ENCODE results near the gene DNM3.

The DNM3 gene

DNA sequence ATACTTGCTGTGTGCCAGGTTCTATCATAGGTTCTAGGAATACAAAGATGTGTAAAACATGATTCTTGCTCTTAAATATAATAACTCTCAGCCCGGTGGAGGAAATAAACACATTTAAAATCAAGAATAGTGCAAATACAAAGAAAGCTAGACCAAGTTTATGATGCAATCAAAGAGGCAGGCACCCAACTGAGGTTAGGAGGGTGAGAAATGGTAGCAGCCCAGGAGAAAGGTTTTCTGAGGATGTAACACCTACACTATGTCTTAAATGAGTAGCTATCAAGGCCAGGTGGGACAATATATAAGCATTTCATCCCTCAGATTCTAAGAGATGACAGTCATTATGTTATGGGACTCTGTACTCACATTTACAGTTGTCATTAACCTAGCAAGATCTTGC, 612.3 kb downstream of the DNM3 start:
- Histone ChIP-seq H3K9me3 (ENCODE audit: control insufficient read depth, low read length) (no peaks in the 10 kb centered on the region), H2AK5ac (ENCODE audit: low read length, severe bottlenecking) (no peak overlapping the region), H3K14ac (ENCODE audit: low read length in 2 of 2) (no peak overlapping the region), H3K9ac (ENCODE audit: low read length) (no peak overlapping the region), H2BK12ac (ENCODE audit: low read length in 2 of 2) (no peak overlapping the region), H4K91ac (ENCODE audit: low read length) (no peak overlapping the region), H4K8ac (ENCODE audit: low read length) (no peak overlapping the region), H2AFZ (ENCODE audit: low read depth, low read length) (no peak overlapping the region), H3K4me2 (ENCODE audit: low read length, poor library complexity, severe bottlenecking) (no peak overlapping the region), H3K23ac (ENCODE audit: low read length in 2 of 2) (no peak overlapping the region), H3K36me3 (ENCODE audit: control insufficient read depth in 1 of 2, insufficient read depth in 2 of 2, low read depth in 1 of 2, low read length in 2 of 2) (no peaks in the 10 kb centered on the region), H3K18ac (ENCODE audit: low read depth in 1 of 2, low read length in 2 of 2) (no peak overlapping the region), H3K27me3 (ENCODE audit: control insufficient read depth in 1 of 2, insufficient read depth in 1 of 2, low read length in 2 of 2) (peaks cover 0 to 8% of the 10 kb centered on the region in 2 experiments), H3K4me3 (ENCODE audit: insufficient read depth in 1 of 2, low read depth in 1 of 2, low read length in 2 of 2) (no peak overlapping the region), H3K4ac (ENCODE audit: low read depth in 1 of 2, low read length in 2 of 2) (no peak overlapping the region), H3K4me1 (ENCODE audit: control insufficient read depth, insufficient read depth, low read depth, low read length) (peaks cover 17% of the 10 kb centered on the region), H2BK5ac (ENCODE audit: low read depth, low read length, poor library complexity, severe bottlenecking) (no peak overlapping the region), H2BK120ac (ENCODE audit: low read depth, low read length) (no peak overlapping the region), H2BK15ac (ENCODE audit: low read depth, poor library complexity, severe bottlenecking) (no peak overlapping the region), H3K79me1 (replicated peaks; ENCODE audit: low read length, poor library complexity, severe bottlenecking) (no peaks in the 10 kb centered on the region), H3K27ac (ENCODE audit: low read length, poor library complexity, severe bottlenecking) (no peak overlapping the region)
- DNase-seq = no peak
- no CpG with 5 or more reads among the region's 1 CpG for WGBS

DNA sequence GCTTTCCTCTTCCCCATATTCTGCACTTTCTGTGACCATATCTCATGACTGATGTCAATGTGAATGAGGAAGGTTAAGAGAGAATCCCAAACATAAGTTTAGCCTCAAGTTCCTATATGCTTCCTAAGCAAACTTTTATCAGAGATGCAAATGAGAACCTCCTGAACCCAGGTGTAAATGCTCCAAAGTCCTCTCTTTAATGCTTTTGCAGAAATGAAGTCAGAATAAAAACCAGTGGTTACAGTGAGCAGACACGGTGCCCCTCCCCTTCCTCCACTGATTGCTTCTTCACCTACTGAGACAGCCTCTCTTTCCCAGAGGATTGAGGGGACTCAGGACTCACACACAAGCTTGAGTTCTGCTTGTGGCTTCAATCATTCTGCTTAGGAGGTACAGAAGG, 614.2 kb downstream of the DNM3 start:
- Histone ChIP-seq H2BK15ac (ENCODE audit: low read depth, poor library complexity, severe bottlenecking) (no peak overlapping the region), H3K79me1 (replicated peaks; ENCODE audit: low read length, poor library complexity, severe bottlenecking) (no peaks in the 10 kb centered on the region), H3K18ac (ENCODE audit: low read depth in 1 of 2, low read length in 2 of 2) (no peak overlapping the region), H2BK5ac (ENCODE audit: low read depth, low read length, poor library complexity, severe bottlenecking) (no peak overlapping the region), H3K9me3 (ENCODE audit: control insufficient read depth, low read length) (no peaks in the 10 kb centered on the region), H3K4me1 (ENCODE audit: control insufficient read depth, insufficient read depth, low read depth, low read length) (peaks cover 3% of the 10 kb centered on the region), H4K8ac (ENCODE audit: low read length) (no peak overlapping the region), H3K14ac (ENCODE audit: low read length in 2 of 2) (no peak overlapping the region), H3K4ac (ENCODE audit: low read depth in 1 of 2, low read length in 2 of 2) (no peak overlapping the region), H3K27ac (ENCODE audit: low read length, poor library complexity, severe bottlenecking) (no peak overlapping the region), H4K91ac (ENCODE audit: low read length) (no peak overlapping the region), H2BK120ac (ENCODE audit: low read depth, low read length) (no peak overlapping the region), H3K4me2 (ENCODE audit: low read length, poor library complexity, severe bottlenecking) (no peak overlapping the region), H2BK12ac (ENCODE audit: low read length in 2 of 2) (no peak overlapping the region), H3K36me3 (ENCODE audit: control insufficient read depth in 1 of 2, insufficient read depth in 2 of 2, low read depth in 1 of 2, low read length in 2 of 2) (no peaks in the 10 kb centered on the region), H3K4me3 (ENCODE audit: insufficient read depth in 1 of 2, low read depth in 1 of 2, low read length in 2 of 2) (no peak overlapping the region), H3K23ac (ENCODE audit: low read length in 2 of 2) (no peak overlapping the region), H2AK5ac (ENCODE audit: low read length, severe bottlenecking) (no peak overlapping the region), H3K9ac (ENCODE audit: low read length) (no peak overlapping the region), H3K27me3 (ENCODE audit: control insufficient read depth in 1 of 2, insufficient read depth in 1 of 2, low read length in 2 of 2) (peaks cover 0 to 8% of the 10 kb centered on the region in 2 experiments), H2AFZ (ENCODE audit: low read depth, low read length) (no peak overlapping the region)
- WGBS = 86% methylated on average over 1 of the region's 1 CpG
- no peak for DNase-seq

DNA sequence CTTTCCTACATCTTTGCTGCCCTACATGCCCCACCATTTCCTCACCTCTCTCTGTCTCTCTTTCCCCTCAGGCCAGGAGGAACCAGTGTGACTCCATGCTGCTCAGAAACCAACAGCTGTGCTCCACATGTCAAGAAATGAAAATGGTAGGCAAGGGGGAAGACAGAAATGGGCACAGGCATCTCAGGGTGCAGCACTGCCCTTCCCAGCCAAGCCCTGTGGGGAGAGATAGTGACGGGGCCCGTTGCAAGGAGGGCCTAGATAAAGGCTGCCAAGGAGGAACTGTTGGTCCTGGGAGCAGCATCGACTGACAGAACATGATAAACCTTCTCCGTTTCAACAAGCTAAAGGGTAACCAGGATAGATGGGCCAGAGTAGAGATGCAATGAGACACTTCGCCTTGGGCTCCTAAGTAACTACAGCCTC, 615.1 kb downstream of the DNM3 start:
- no peak overlapping the region for H3K23ac ChIP-seq (ENCODE audit: low read length in 2 of 2)
- no peak overlapping the region for H3K14ac ChIP-seq (ENCODE audit: low read length in 2 of 2)
- no peaks in the 10 kb centered on the region for H3K36me3 ChIP-seq (ENCODE audit: control insufficient read depth in 1 of 2, insufficient read depth in 2 of 2, low read depth in 1 of 2, low read length in 2 of 2)
- H4K91ac ChIP-seq (ENCODE audit: low read length) = no peak overlapping the region
- H3K79me1 ChIP-seq (replicated peaks; ENCODE audit: low read length, poor library complexity, severe bottlenecking) = no peaks in the 10 kb centered on the region
- no peak overlapping the region for H3K18ac ChIP-seq (ENCODE audit: low read depth in 1 of 2, low read length in 2 of 2)
- H3K9ac ChIP-seq (ENCODE audit: low read length) = no peak overlapping the region
- no peak overlapping the region for H3K4ac ChIP-seq (ENCODE audit: low read depth in 1 of 2, low read length in 2 of 2)
- no peak overlapping the region for H3K4me3 ChIP-seq (ENCODE audit: insufficient read depth in 1 of 2, low read depth in 1 of 2, low read length in 2 of 2)
- H2AK5ac ChIP-seq (ENCODE audit: low read length, severe bottlenecking) = no peak overlapping the region
- H3K9me3 ChIP-seq (ENCODE audit: control insufficient read depth, low read length) = no peaks in the 10 kb centered on the region
- H3K27ac ChIP-seq (ENCODE audit: low read length, poor library complexity, severe bottlenecking) = no peak overlapping the region
- no peak overlapping the region for H2BK15ac ChIP-seq (ENCODE audit: low read depth, poor library complexity, severe bottlenecking)
- H3K27me3 ChIP-seq (ENCODE audit: control insufficient read depth in 1 of 2, insufficient read depth in 1 of 2, low read length in 2 of 2) = peaks cover 0 to 8% of the 10 kb centered on the region in 2 experiments
- H3K4me2 ChIP-seq (ENCODE audit: low read length, poor library complexity, severe bottlenecking) = no peak overlapping the region
- H2BK5ac ChIP-seq (ENCODE audit: low read depth, low read length, poor library complexity, severe bottlenecking) = no peak overlapping the region
- no peak overlapping the region for H2BK120ac ChIP-seq (ENCODE audit: low read depth, low read length)
- DNase-seq = no peak
- no peak overlapping the region for H4K8ac ChIP-seq (ENCODE audit: low read length)
- 90% methylated on average over 5 of the region's 5 CpGs for WGBS
- no peak overlapping the region for H2AFZ ChIP-seq (ENCODE audit: low read depth, low read length)
- no peak overlapping the region for H2BK12ac ChIP-seq (ENCODE audit: low read length in 2 of 2)
- H3K4me1 ChIP-seq (ENCODE audit: control insufficient read depth, insufficient read depth, low read depth, low read length) = no peaks in the 10 kb centered on the region

DNA sequence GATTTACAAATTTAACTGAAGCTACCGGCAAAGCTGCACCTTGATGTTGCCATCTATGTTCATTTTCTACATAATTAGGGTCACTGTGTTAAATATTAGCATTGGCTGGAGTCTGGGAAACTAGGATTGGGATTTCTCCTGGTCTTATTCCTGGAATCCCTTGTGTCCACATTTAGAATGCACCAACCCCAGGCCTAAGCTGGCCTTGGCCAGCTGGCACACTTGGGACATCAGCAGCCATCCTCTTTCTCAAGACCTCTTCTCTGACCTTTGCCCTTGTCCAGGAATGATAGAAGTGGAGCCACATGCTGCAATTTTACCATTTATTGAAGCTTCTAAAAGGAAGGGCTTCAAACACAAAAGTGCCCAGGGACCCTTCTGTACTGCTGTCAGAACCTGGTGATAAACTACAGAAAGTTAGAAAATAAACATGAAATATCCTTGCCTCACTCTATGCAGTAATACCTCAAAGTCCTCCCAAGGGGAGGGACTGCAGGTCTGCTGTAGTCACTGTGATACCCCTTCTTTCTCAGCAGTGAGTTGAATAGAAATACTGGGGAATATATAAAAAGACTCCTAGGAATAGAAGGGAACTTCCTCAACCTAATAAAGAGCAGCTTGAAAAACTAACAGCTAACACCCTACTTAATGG, 616.3 kb downstream of the DNM3 start:
- H3K23ac ChIP-seq (ENCODE audit: low read length in 2 of 2) = no peak overlapping the region
- no peak overlapping the region for H4K91ac ChIP-seq (ENCODE audit: low read length)
- no peak overlapping the region for H2AK5ac ChIP-seq (ENCODE audit: low read length, severe bottlenecking)
- no peak overlapping the region for H3K4me2 ChIP-seq (ENCODE audit: low read length, poor library complexity, severe bottlenecking)
- no peak overlapping the region for H4K8ac ChIP-seq (ENCODE audit: low read length)
- no peak overlapping the region for H2BK12ac ChIP-seq (ENCODE audit: low read length in 2 of 2)
- H2BK5ac ChIP-seq (ENCODE audit: low read depth, low read length, poor library complexity, severe bottlenecking) = no peak overlapping the region
- peaks cover 0 to 8% of the 10 kb centered on the region in 2 experiments for H3K27me3 ChIP-seq (ENCODE audit: control insufficient read depth in 1 of 2, insufficient read depth in 1 of 2, low read length in 2 of 2)
- no peaks in the 10 kb centered on the region for H3K4me1 ChIP-seq (ENCODE audit: control insufficient read depth, insufficient read depth, low read depth, low read length)
- H3K79me1 ChIP-seq (replicated peaks; ENCODE audit: low read length, poor library complexity, severe bottlenecking) = no peaks in the 10 kb centered on the region
- DNase-seq = no peak
- no peaks in the 10 kb centered on the region for H3K36me3 ChIP-seq (ENCODE audit: control insufficient read depth in 1 of 2, insufficient read depth in 2 of 2, low read depth in 1 of 2, low read length in 2 of 2)
- no peak overlapping the region for H2BK15ac ChIP-seq (ENCODE audit: low read depth, poor library complexity, severe bottlenecking)
- H3K18ac ChIP-seq (ENCODE audit: low read depth in 1 of 2, low read length in 2 of 2) = no peak overlapping the region
- H3K9me3 ChIP-seq (ENCODE audit: control insufficient read depth, low read length) = no peaks in the 10 kb centered on the region
- no peak overlapping the region for H3K4me3 ChIP-seq (ENCODE audit: insufficient read depth in 1 of 2, low read depth in 1 of 2, low read length in 2 of 2)
- no peak overlapping the region for H2BK120ac ChIP-seq (ENCODE audit: low read depth, low read length)
- no peak overlapping the region for H3K9ac ChIP-seq (ENCODE audit: low read length)
- no peak overlapping the region for H3K4ac ChIP-seq (ENCODE audit: low read depth in 1 of 2, low read length in 2 of 2)
- H3K27ac ChIP-seq (ENCODE audit: low read length, poor library complexity, severe bottlenecking) = no peak overlapping the region
- no peak overlapping the region for H2AFZ ChIP-seq (ENCODE audit: low read depth, low read length)
- WGBS = 100% methylated on average over 1 of the region's 1 CpG
- H3K14ac ChIP-seq (ENCODE audit: low read length in 2 of 2) = no peak overlapping the region
